Measurements from ENCODE around the gene MICAL3.
A peak's percentile ranks its signal among the peaks of the same experiment; 100 is the strongest.
"Not testable (repeated sequence)": the region's sequence is repeated elsewhere in the genome, so short reads cannot be mapped to it uniquely, and the experiment has no call there.

Gene MICAL3

GRCh38 chr22:18001894-18002315 lies 22.5 kb downstream of the MICAL3 start:
- not testable (repeated sequence) for H3K4me1 ChIP-seq (ENCODE audit: control insufficient read depth, insufficient read depth, low read length); H3K9me3 ChIP-seq (ENCODE audit: control insufficient read depth, insufficient read depth, low read length); H3K9ac ChIP-seq (ENCODE audit: low read depth, low read length); H3K27me3 ChIP-seq (ENCODE audit: control insufficient read depth, insufficient read depth, low read length); H3K36me3 ChIP-seq (ENCODE audit: control insufficient read depth, insufficient read depth, low read length); H3K4me3 ChIP-seq (ENCODE audit: low read depth, low read length)

- H3K9ac ChIP-seq (ENCODE audit: low read depth, low read length) = peak overlapping the region; percentile 91
- peaks cover 3% of the 10 kb centered on the region for H3K4me1 ChIP-seq (ENCODE audit: control insufficient read depth, insufficient read depth, low read length)
- peak overlapping the region; percentile 63 for H3K4me3 ChIP-seq (ENCODE audit: low read depth, low read length)
- no peaks in the 10 kb centered on the region for H3K36me3 ChIP-seq (ENCODE audit: control insufficient read depth, insufficient read depth, low read length)
- H3K27me3 ChIP-seq (ENCODE audit: control insufficient read depth, insufficient read depth, low read length) = no peaks in the 10 kb centered on the region
- no peaks in the 10 kb centered on the region for H3K9me3 ChIP-seq (ENCODE audit: control insufficient read depth, insufficient read depth, low read length)
Observed at GRCh38 chr22:18001040-18001893, 23.1 kb downstream of the MICAL3 start.

- no peaks in the 10 kb centered on the region for H3K9me3 ChIP-seq (ENCODE audit: control insufficient read depth, insufficient read depth, low read length)
- H3K9ac ChIP-seq (ENCODE audit: low read depth, low read length) = no peak overlapping the region
- H3K36me3 ChIP-seq (ENCODE audit: control insufficient read depth, insufficient read depth, low read length) = no peaks in the 10 kb centered on the region
- H3K4me1 ChIP-seq (ENCODE audit: control insufficient read depth, insufficient read depth, low read length) = peaks cover 3% of the 10 kb centered on the region
- H3K4me3 ChIP-seq (ENCODE audit: low read depth, low read length) = peak overlapping the region; percentile 63
- no peaks in the 10 kb centered on the region for H3K27me3 ChIP-seq (ENCODE audit: control insufficient read depth, insufficient read depth, low read length)
Observed at GRCh38 chr22:18000441-18001039, 23.8 kb downstream of the MICAL3 start.

- H3K9ac ChIP-seq (ENCODE audit: low read depth, low read length) = no peak overlapping the region
- no peaks in the 10 kb centered on the region for H3K27me3 ChIP-seq (ENCODE audit: control insufficient read depth, insufficient read depth, low read length)
- no peaks in the 10 kb centered on the region for H3K36me3 ChIP-seq (ENCODE audit: control insufficient read depth, insufficient read depth, low read length)
- peaks cover 3% of the 10 kb centered on the region for H3K4me1 ChIP-seq (ENCODE audit: control insufficient read depth, insufficient read depth, low read length)
- H3K9me3 ChIP-seq (ENCODE audit: control insufficient read depth, insufficient read depth, low read length) = no peaks in the 10 kb centered on the region
- H3K4me3 ChIP-seq (ENCODE audit: low read depth, low read length) = peak overlapping the region; percentile 63
Observed at GRCh38 chr22:17999851-18000250, 24.5 kb downstream of the MICAL3 start.

GRCh38 chr22:17998913-17999312 lies 25.4 kb downstream of the MICAL3 start:
- Histone ChIP-seq H3K27me3 (ENCODE audit: control insufficient read depth, insufficient read depth, low read length) (no peaks in the 10 kb centered on the region), H3K4me1 (ENCODE audit: control insufficient read depth, insufficient read depth, low read length) (peaks cover 3% of the 10 kb centered on the region), H3K36me3 (ENCODE audit: control insufficient read depth, insufficient read depth, low read length) (no peaks in the 10 kb centered on the region), H3K9ac (ENCODE audit: low read depth, low read length) (no peak overlapping the region), H3K9me3 (ENCODE audit: control insufficient read depth, insufficient read depth, low read length) (no peaks in the 10 kb centered on the region), H3K4me3 (ENCODE audit: low read depth, low read length) (no peak overlapping the region)

GRCh38 chr22:17997456-17997855 lies 26.9 kb downstream of the MICAL3 start:
- Histone ChIP-seq H3K4me1 (ENCODE audit: control insufficient read depth, insufficient read depth, low read length) (peaks cover 3% of the 10 kb centered on the region), H3K4me3 (ENCODE audit: low read depth, low read length) (no peak overlapping the region), H3K9me3 (ENCODE audit: control insufficient read depth, insufficient read depth, low read length) (no peaks in the 10 kb centered on the region), H3K36me3 (ENCODE audit: control insufficient read depth, insufficient read depth, low read length) (no peaks in the 10 kb centered on the region), H3K9ac (ENCODE audit: low read depth, low read length) (no peak overlapping the region), H3K27me3 (ENCODE audit: control insufficient read depth, insufficient read depth, low read length) (no peaks in the 10 kb centered on the region)

GRCh38 chr22:17995256-17995655 lies 29.1 kb downstream of the MICAL3 start:
- not testable (repeated sequence) for H3K9me3 ChIP-seq (ENCODE audit: control insufficient read depth, insufficient read depth, low read length); H3K4me1 ChIP-seq (ENCODE audit: control insufficient read depth, insufficient read depth, low read length); H3K9ac ChIP-seq (ENCODE audit: low read depth, low read length); H3K36me3 ChIP-seq (ENCODE audit: control insufficient read depth, insufficient read depth, low read length); H3K4me3 ChIP-seq (ENCODE audit: low read depth, low read length); H3K27me3 ChIP-seq (ENCODE audit: control insufficient read depth, insufficient read depth, low read length)

GRCh38 chr22:17994424-17995108 lies 29.8 kb downstream of the MICAL3 start:
- peaks cover 2% of the 10 kb centered on the region for H3K4me1 ChIP-seq (ENCODE audit: control insufficient read depth, insufficient read depth, low read length)
- H3K36me3 ChIP-seq (ENCODE audit: control insufficient read depth, insufficient read depth, low read length) = no peaks in the 10 kb centered on the region
- no peaks in the 10 kb centered on the region for H3K9me3 ChIP-seq (ENCODE audit: control insufficient read depth, insufficient read depth, low read length)
- H3K27me3 ChIP-seq (ENCODE audit: control insufficient read depth, insufficient read depth, low read length) = no peaks in the 10 kb centered on the region
- H3K9ac ChIP-seq (ENCODE audit: low read depth, low read length) = no peak overlapping the region
- H3K4me3 ChIP-seq (ENCODE audit: low read depth, low read length) = no peak overlapping the region

- not testable (repeated sequence) for H3K4me1 ChIP-seq (ENCODE audit: control insufficient read depth, insufficient read depth, low read length); H3K27me3 ChIP-seq (ENCODE audit: control insufficient read depth, insufficient read depth, low read length); H3K36me3 ChIP-seq (ENCODE audit: control insufficient read depth, insufficient read depth, low read length); H3K9me3 ChIP-seq (ENCODE audit: control insufficient read depth, insufficient read depth, low read length); H3K4me3 ChIP-seq (ENCODE audit: low read depth, low read length); H3K9ac ChIP-seq (ENCODE audit: low read depth, low read length)
Observed at GRCh38 chr22:17992976-17993375, 31.4 kb downstream of the MICAL3 start.

- not testable (repeated sequence) for H3K4me3 ChIP-seq (ENCODE audit: low read depth, low read length); H3K27me3 ChIP-seq (ENCODE audit: control insufficient read depth, insufficient read depth, low read length); H3K9me3 ChIP-seq (ENCODE audit: control insufficient read depth, insufficient read depth, low read length); H3K36me3 ChIP-seq (ENCODE audit: control insufficient read depth, insufficient read depth, low read length); H3K9ac ChIP-seq (ENCODE audit: low read depth, low read length); H3K4me1 ChIP-seq (ENCODE audit: control insufficient read depth, insufficient read depth, low read length)
Observed at GRCh38 chr22:17991992-17992391, 32.4 kb downstream of the MICAL3 start.

- H3K9me3 ChIP-seq (ENCODE audit: control insufficient read depth, insufficient read depth, low read length) = no peaks in the 10 kb centered on the region
- H3K4me3 ChIP-seq (ENCODE audit: low read depth, low read length) = no peak overlapping the region
- H3K9ac ChIP-seq (ENCODE audit: low read depth, low read length) = no peak overlapping the region
- H3K36me3 ChIP-seq (ENCODE audit: control insufficient read depth, insufficient read depth, low read length) = no peaks in the 10 kb centered on the region
- H3K27me3 ChIP-seq (ENCODE audit: control insufficient read depth, insufficient read depth, low read length) = no peaks in the 10 kb centered on the region
- H3K4me1 ChIP-seq (ENCODE audit: control insufficient read depth, insufficient read depth, low read length) = peaks cover 2% of the 10 kb centered on the region
Observed at GRCh38 chr22:17990942-17991341, 33.4 kb downstream of the MICAL3 start.

- H3K36me3 ChIP-seq (ENCODE audit: control insufficient read depth, insufficient read depth, low read length) = no peaks in the 10 kb centered on the region
- no peak overlapping the region for H3K9ac ChIP-seq (ENCODE audit: low read depth, low read length)
- peaks cover 2% of the 10 kb centered on the region for H3K4me1 ChIP-seq (ENCODE audit: control insufficient read depth, insufficient read depth, low read length)
- H3K27me3 ChIP-seq (ENCODE audit: control insufficient read depth, insufficient read depth, low read length) = no peaks in the 10 kb centered on the region
- no peaks in the 10 kb centered on the region for H3K9me3 ChIP-seq (ENCODE audit: control insufficient read depth, insufficient read depth, low read length)
- no peak overlapping the region for H3K4me3 ChIP-seq (ENCODE audit: low read depth, low read length)
Observed at GRCh38 chr22:17990147-17990546, 34.2 kb downstream of the MICAL3 start.

Data from iPS-15b (cell line).